Panc1 (cell line): ENCODE measurements around the gene MYO18B.

Source experiments
- TF ChIP-seq, protein P1 (sequence below), 2 experiments: IDR thresholded peaks; 2 replicates each; pipeline ENCODE4 v1.6.1; 2011 to 2012; ENCODE audit warnings: low read depth in 2 of 2, control low read depth in 1 of 2, low read length in 1 of 2, mild to moderate bottlenecking in 1 of 2, moderate library complexity in 1 of 2; ENCODE audit not compliant: insufficient read depth in 1 of 2
- TF ChIP-seq, protein P2 (sequence below): fragments of 450-650 bp; IDR thresholded peaks from 2 replicates; pipeline ENCODE4 v1.5.1; 2017; ENCODE audit warnings: mild to moderate bottlenecking

DNA sequence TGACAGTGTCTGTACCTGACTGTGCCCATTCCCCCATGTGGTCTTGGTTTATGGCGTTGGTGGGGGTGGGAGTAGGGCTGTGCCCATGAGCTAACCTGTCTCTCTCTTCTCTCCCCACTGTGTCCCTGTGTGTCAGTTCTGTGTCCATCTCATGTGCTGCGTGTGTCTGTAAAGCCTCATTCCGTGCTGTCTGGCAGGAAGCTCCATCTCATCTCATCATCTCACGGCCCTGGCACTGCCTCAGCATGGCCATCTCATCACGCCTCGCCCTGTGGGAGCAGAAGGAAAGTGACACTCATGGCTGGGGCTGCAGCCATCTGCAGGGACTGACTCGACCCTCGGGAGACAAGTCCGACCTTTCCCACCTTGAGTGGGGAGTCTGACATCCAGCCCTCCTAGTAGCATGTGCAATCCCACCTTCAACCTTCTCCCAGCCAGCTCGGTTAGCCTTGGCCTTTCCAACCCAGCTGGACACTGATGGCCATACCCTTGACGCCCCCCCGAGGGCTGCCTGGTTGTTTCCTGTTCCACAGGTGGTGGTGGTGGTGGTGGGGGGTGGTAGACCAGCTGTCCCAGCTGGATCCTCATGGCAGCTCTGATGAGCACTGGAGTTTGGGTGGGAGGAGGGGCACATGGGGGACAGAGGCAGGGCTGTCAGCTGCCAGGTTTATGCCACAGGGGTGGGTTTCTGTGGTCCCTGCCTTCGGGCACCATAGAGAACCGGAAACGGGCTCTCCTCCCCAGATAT, 19.0 kb downstream of the MYO18B start:
- TF ChIP-seq, protein P1, sequence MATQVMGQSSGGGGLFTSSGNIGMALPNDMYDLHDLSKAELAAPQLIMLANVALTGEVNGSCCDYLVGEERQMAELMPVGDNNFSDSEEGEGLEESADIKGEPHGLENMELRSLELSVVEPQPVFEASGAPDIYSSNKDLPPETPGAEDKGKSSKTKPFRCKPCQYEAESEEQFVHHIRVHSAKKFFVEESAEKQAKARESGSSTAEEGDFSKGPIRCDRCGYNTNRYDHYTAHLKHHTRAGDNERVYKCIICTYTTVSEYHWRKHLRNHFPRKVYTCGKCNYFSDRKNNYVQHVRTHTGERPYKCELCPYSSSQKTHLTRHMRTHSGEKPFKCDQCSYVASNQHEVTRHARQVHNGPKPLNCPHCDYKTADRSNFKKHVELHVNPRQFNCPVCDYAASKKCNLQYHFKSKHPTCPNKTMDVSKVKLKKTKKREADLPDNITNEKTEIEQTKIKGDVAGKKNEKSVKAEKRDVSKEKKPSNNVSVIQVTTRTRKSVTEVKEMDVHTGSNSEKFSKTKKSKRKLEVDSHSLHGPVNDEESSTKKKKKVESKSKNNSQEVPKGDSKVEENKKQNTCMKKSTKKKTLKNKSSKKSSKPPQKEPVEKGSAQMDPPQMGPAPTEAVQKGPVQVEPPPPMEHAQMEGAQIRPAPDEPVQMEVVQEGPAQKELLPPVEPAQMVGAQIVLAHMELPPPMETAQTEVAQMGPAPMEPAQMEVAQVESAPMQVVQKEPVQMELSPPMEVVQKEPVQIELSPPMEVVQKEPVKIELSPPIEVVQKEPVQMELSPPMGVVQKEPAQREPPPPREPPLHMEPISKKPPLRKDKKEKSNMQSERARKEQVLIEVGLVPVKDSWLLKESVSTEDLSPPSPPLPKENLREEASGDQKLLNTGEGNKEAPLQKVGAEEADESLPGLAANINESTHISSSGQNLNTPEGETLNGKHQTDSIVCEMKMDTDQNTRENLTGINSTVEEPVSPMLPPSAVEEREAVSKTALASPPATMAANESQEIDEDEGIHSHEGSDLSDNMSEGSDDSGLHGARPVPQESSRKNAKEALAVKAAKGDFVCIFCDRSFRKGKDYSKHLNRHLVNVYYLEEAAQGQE (IDR thresholded peaks at IDR 0.05; ENCODE audit: insufficient read depth in 1 of 2, low read depth in 2 of 2, low read length in 1 of 2): no peak
- TF ChIP-seq, protein P2, sequence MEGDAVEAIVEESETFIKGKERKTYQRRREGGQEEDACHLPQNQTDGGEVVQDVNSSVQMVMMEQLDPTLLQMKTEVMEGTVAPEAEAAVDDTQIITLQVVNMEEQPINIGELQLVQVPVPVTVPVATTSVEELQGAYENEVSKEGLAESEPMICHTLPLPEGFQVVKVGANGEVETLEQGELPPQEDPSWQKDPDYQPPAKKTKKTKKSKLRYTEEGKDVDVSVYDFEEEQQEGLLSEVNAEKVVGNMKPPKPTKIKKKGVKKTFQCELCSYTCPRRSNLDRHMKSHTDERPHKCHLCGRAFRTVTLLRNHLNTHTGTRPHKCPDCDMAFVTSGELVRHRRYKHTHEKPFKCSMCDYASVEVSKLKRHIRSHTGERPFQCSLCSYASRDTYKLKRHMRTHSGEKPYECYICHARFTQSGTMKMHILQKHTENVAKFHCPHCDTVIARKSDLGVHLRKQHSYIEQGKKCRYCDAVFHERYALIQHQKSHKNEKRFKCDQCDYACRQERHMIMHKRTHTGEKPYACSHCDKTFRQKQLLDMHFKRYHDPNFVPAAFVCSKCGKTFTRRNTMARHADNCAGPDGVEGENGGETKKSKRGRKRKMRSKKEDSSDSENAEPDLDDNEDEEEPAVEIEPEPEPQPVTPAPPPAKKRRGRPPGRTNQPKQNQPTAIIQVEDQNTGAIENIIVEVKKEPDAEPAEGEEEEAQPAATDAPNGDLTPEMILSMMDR: no peak
